Measurements from ENCODE around the gene RYR3. TPM values are rescaled to one million over a fixed set of nuclear protein-coding genes. Genes with fewer than 3 reads are reported as not detected.

Gene RYR3
- total RNA-seq, 1 experiment from 2014 or later = 0.66 TPM

DNA sequence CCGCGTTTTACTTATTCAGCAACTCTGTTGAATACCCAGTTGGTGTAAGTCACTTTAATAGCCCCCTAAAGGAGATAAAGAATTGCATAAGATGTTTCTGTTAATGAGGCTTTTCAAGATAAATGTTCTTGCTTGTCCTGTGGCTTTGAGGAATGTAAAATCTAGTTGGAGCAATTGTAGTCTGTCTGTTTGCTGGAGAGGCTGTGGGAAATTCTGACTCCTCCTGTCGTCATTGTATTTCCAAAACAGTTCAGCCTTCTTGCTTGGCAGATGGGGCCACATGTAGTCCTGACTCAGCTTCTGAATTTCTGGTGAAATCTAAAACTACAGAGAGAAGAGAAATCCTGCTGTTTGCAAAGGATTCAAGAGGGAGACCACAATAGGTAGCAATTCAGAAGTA, 114.4 kb downstream of the RYR3 start:
- ChIA-PET POLR2A (no interaction called here), CTCF (no interaction called here)
- Histone ChIP-seq H3K9me3 (no peaks in the 10 kb centered on the region), H3K36me3 (ENCODE audit: control insufficient read depth, insufficient read depth, low read length) (no peaks in the 10 kb centered on the region), H3K4me1 (no peaks in the 10 kb centered on the region), H3K4me3 (ENCODE audit: low read depth, low read length) (no peak overlapping the region), H3K27me3 (replicated peaks; ENCODE audit: control insufficient read depth, insufficient read depth, low read length) (no peaks in the 10 kb centered on the region)
- TF ChIP-seq, protein P1, sequence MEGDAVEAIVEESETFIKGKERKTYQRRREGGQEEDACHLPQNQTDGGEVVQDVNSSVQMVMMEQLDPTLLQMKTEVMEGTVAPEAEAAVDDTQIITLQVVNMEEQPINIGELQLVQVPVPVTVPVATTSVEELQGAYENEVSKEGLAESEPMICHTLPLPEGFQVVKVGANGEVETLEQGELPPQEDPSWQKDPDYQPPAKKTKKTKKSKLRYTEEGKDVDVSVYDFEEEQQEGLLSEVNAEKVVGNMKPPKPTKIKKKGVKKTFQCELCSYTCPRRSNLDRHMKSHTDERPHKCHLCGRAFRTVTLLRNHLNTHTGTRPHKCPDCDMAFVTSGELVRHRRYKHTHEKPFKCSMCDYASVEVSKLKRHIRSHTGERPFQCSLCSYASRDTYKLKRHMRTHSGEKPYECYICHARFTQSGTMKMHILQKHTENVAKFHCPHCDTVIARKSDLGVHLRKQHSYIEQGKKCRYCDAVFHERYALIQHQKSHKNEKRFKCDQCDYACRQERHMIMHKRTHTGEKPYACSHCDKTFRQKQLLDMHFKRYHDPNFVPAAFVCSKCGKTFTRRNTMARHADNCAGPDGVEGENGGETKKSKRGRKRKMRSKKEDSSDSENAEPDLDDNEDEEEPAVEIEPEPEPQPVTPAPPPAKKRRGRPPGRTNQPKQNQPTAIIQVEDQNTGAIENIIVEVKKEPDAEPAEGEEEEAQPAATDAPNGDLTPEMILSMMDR (IDR thresholded peaks at IDR 0.05; ENCODE audit: insufficient read depth in 1 of 2, low read depth in 1 of 2, low read length in 1 of 2, severe bottlenecking in 1 of 2, unreplicated experiment in 1 of 2) = no peak
- Mint-ChIP-seq H3K36me3 (ENCODE audit: insufficient read depth, unreplicated experiment) (no peaks in the 10 kb centered on the region), H3K4me3 (ENCODE audit: unreplicated experiment) (no peak overlapping the region), H3K9me3 (ENCODE audit: unreplicated experiment) (no peaks in the 10 kb centered on the region), H3K27me3 (ENCODE audit: insufficient read depth, unreplicated experiment) (peaks cover 16% of the 10 kb centered on the region), H3K4me1 (ENCODE audit: low read depth, unreplicated experiment) (no peaks in the 10 kb centered on the region), H3K27ac (ENCODE audit: unreplicated experiment) (no peak overlapping the region)
- no peak for DNase-seq
- BruUV-seq (replicated peaks) = no TSS peak
- intact Hi-C loops (cut with micrococcal nuclease; ENCODE audit: unreplicated experiment) = no loop called here

DNA sequence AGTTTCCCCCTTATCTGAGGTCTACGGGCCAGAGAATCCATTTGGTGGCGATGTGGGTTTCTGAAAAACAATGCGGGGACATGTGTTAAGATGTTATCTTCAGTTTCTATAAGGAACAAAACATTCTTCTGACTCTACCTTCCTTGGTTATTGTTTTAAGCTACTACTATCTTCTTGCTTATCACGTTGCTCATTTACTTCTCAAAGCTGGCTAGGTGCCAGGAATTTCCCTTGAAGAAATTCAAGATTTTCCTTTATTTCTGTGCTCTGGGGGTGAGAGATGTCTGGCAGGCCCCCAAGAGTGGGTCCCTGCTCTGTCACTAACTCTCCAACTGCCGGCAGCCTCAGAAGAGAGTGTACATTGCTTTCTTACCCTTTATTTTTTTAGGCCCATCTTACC, 119.8 kb downstream of the RYR3 start:
- no peaks in the 10 kb centered on the region for H3K9me3 Mint-ChIP-seq (ENCODE audit: unreplicated experiment)
- H3K4me1 Mint-ChIP-seq (ENCODE audit: low read depth, unreplicated experiment) = no peaks in the 10 kb centered on the region
- no peak for DNase-seq
- POLR2A ChIA-PET = no interaction called here
- peaks cover 9% of the 10 kb centered on the region for H3K27me3 Mint-ChIP-seq (ENCODE audit: insufficient read depth, unreplicated experiment)
- H3K4me3 Mint-ChIP-seq (ENCODE audit: unreplicated experiment) = no peak overlapping the region
- no peak overlapping the region for H3K27ac Mint-ChIP-seq (ENCODE audit: unreplicated experiment)
- Histone ChIP-seq H3K36me3 (ENCODE audit: control insufficient read depth, insufficient read depth, low read length) (no peaks in the 10 kb centered on the region), H3K9me3 (no peaks in the 10 kb centered on the region), H3K27me3 (replicated peaks; ENCODE audit: control insufficient read depth, insufficient read depth, low read length) (no peaks in the 10 kb centered on the region), H3K4me1 (no peaks in the 10 kb centered on the region), H3K4me3 (ENCODE audit: low read depth, low read length) (no peak overlapping the region)
- no peaks in the 10 kb centered on the region for H3K36me3 Mint-ChIP-seq (ENCODE audit: insufficient read depth, unreplicated experiment)
- intact Hi-C loops (cut with micrococcal nuclease; ENCODE audit: unreplicated experiment) = no loop called here
- BruUV-seq (replicated peaks) = no TSS peak
- CTCF ChIA-PET = no interaction called here
- TF ChIP-seq, protein P1 (IDR thresholded peaks at IDR 0.05; ENCODE audit: insufficient read depth in 1 of 2, low read depth in 1 of 2, low read length in 1 of 2, severe bottlenecking in 1 of 2, unreplicated experiment in 1 of 2) = no peak

DNA sequence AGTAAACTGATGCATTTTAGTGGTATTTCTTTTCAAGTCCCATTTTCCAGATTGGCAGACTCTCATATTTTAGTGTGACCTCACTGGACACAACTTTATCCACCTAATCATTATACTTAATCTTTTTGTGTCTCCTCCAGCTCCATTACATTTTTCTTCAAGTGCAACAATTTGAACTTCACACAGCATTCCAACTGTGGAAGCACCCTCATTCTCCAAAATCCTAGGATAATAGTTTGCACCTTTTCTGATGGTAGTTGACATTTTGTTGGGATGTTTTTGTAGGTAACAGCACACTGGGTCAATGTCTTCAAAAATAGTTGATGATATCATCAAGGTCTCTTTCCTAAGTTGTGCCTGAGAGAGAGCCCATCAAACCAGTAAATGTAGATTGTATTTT, 123.1 kb downstream of the RYR3 start:
- Histone ChIP-seq H3K27me3 (replicated peaks; ENCODE audit: control insufficient read depth, insufficient read depth, low read length) (no peaks in the 10 kb centered on the region), H3K36me3 (ENCODE audit: control insufficient read depth, insufficient read depth, low read length) (no peaks in the 10 kb centered on the region), H3K4me1 (no peaks in the 10 kb centered on the region), H3K9me3 (no peaks in the 10 kb centered on the region), H3K4me3 (ENCODE audit: low read depth, low read length) (no peak overlapping the region)
- H3K36me3 Mint-ChIP-seq (ENCODE audit: insufficient read depth, unreplicated experiment) = no peaks in the 10 kb centered on the region
- no peak for DNase-seq
- TF ChIP-seq, protein P1 (IDR thresholded peaks at IDR 0.05; ENCODE audit: insufficient read depth in 1 of 2, low read depth in 1 of 2, low read length in 1 of 2, severe bottlenecking in 1 of 2, unreplicated experiment in 1 of 2) = no peak
- H3K4me3 Mint-ChIP-seq (ENCODE audit: unreplicated experiment) = no peak overlapping the region
- ChIA-PET POLR2A (no interaction called here), CTCF (interaction anchor here (1.5 kb wide), 1 partner anchor 267 kb away, joined by 3 read pairs; no protein-coding TSS in a partner anchor)
- no peak overlapping the region for H3K27ac Mint-ChIP-seq (ENCODE audit: unreplicated experiment)
- BruUV-seq (replicated peaks) = no TSS peak
- no peaks in the 10 kb centered on the region for H3K9me3 Mint-ChIP-seq (ENCODE audit: unreplicated experiment)
- no peaks in the 10 kb centered on the region for H3K4me1 Mint-ChIP-seq (ENCODE audit: low read depth, unreplicated experiment)
- intact Hi-C loops (cut with micrococcal nuclease; ENCODE audit: unreplicated experiment) = no loop called here
- H3K27me3 Mint-ChIP-seq (ENCODE audit: insufficient read depth, unreplicated experiment) = peaks cover 13% of the 10 kb centered on the region
